HG03159 (cell line): ENCODE measurements around the gene SNTG2.
"Not testable (repeated sequence)": the region's sequence is repeated elsewhere in the genome, so short reads cannot be mapped to it uniquely, and the experiment has no call there.

ENCODE experiments used
- ATAC-seq: cut with Tn5 transposase; IDR thresholded peaks from one replicate; pipeline ENCODE4 v1.9.1; 2021; ENCODE audit warnings: mild to moderate bottlenecking, moderate library complexity; ENCODE audit not compliant: unreplicated experiment

SNTG2 gene

DNA sequence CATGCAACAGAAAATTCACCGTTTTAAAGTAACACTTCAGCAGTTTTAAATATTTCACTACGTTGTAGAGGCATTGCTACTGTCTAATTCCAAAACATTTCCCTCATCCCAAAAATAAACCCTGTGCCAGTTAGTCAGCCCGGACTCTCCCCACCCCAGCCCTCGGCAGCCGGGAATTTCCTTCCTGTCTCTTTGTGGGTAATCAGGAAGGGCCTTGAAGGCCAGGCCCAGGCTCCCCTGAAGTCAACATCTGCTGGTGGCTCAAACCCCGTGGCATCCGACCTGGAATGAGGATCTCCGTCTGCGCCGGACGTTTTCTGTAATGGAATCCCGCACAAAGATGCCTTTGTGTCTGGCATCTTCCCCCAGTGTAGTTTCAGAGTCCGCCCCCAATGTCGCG, 219.6 kb downstream of the SNTG2 start:
- ATAC-seq, result no peak

DNA sequence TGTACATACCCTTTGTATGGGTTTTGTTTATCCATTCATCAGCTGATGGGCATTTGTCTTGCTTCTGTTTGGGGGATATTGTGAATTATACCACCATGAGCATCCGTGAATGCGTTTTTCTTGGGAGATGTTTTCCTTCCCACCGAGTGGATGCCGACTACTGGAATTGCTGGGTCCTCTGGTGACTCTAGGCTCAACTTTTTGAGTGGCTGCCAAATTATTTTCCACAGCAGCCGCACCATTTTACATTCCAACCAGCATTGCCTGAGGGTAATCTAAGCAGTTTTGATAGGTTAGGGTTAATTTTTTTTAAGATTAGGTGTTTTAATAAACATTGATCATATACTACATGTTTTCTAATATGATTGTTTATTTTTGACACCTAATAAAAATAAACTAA, 220.1 kb downstream of the SNTG2 start:
- no peak for ATAC-seq

DNA sequence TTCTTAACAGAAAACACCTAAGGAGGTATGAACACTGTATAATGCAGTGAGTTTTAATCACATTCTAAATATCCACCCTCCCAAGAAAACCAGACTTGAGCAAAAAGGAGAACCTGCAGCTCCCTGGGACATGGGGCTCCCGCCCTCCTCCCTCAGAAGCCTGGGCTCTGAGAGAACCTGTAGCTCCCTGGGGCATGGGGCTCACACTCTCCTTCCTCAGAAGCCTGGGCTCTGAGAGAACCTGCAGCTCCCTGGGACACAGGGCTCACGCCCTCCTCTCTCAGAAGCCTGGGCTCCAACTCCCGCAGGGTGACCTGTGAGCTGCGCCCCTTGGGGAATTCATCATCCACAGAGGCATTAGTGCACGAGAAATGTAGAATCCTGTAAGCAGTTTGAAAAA, 222.9 kb downstream of the SNTG2 start:
- no peak for ATAC-seq

- ATAC-seq, result no peak
These were observed 231.2 kb downstream of the SNTG2 start for GRCh38 chr2:1181893-1182292.

DNA sequence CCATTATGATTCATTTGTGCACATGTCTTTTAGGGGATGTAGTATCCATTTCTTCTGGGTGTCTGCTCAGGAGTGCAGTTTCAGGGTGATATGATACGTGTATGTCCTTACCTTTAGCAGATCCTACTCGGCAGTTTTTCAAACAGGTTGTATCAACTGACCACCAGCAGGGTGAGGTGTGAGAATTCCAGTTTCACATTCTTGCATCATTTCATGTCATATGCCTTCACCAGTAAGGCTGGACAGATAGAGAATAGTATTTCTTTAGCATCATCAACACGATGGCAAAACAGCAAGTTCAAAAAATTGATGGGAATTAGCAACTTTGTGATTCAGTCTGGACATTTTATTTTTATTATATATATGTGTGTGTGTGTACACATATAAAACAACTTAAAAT, 232.7 kb downstream of the SNTG2 start:
- no peak for ATAC-seq

DNA sequence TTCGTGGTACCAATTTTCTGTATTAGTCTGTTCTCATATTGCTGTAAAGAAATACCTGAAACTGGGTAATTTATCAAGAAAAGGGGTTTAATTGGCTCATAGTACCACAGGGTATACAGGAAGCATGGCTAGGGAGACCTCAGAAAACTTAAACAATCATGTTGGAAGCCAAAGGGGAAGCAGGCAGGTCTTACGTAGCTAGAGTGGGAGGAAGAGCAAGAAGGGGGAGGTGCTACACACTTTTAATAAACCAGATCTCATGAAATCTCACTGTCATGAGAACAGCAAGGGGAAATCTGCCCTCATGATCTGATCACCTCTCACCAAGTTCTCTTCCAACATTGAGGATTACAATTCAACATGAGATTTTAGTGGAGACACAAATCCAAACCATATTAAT, 235.8 kb downstream of the SNTG2 start:
- ATAC-seq, result no peak

DNA sequence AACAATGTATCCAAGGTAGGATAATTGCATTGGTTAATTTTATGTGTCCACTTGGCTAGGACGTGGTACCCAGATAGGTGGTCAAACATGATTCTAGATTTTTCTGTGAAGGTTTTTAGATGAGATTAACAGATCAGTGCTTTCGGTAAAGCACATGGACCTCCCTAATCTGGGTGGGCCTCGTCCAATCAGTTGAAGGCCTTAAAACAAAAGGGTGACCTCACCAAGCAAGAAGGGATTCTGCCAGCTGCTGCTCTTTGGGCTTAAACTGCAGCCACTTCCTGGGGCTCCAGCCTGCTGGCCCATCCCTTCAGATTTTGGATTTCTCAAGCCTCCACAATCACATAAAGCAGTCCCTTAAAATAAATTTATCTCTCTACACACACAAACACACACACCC, 236.5 kb downstream of the SNTG2 start:
- no peak for ATAC-seq

GRCh38 chr2:1192121-1192520, 241.5 kb downstream of the SNTG2 start:
- no peak for ATAC-seq

- ATAC-seq, result no peak
These were observed 243.2 kb downstream of the SNTG2 start for GRCh38 chr2:1193801-1194200.

- no peak for ATAC-seq
These were observed 253.1 kb downstream of the SNTG2 start for GRCh38 chr2:1203772-1204171.

DNA sequence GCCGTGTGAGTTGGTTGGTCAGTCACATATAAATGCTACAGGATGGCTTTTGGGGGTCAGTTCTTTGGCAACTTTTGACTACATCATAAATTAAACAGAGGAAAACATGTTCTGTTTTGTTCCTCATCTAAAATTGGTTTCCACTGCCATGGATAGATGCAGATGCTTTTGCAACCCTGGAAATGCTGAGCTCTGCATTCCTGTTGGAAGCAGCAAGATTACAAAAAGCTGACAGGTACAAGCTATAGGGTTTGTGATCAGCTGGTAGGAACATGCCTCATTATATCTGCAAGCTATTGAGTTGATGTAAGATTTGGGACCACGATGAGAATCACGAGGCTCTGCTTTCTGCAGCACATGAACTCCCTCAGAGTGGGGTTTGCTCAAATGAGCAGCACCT, 255.2 kb downstream of the SNTG2 start:
- ATAC-seq, result no peak

DNA sequence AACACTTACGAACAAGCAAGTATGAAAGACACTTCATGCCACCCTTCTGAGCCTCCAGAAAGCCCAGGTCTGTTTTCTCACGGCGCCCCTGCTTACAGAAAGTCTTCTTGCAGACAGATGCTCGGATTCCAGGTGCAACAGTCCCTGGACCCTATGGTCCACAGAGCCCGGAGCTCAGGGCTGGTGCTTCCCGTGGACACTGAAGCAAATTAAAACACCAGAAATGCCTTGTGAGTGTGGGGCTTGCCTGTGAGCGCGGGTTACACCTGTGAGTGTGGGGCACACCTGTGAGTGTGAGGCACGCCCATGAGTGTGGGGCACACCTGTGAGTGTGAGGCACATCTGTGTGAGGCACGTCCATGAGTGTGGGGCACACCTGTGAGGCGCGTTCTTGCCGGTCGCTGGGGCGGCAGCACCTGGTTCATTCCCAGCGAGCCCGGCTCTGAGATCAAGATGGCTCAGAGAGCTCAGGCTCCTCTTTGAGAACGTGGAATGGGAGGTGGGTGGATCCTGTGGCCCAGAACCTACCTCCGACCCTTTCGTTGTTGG, 257.4 kb downstream of the SNTG2 start:
- no peak for ATAC-seq

- no peak for ATAC-seq
These were observed 257.9 kb downstream of the SNTG2 start for GRCh38 chr2:1208522-1208921.

DNA sequence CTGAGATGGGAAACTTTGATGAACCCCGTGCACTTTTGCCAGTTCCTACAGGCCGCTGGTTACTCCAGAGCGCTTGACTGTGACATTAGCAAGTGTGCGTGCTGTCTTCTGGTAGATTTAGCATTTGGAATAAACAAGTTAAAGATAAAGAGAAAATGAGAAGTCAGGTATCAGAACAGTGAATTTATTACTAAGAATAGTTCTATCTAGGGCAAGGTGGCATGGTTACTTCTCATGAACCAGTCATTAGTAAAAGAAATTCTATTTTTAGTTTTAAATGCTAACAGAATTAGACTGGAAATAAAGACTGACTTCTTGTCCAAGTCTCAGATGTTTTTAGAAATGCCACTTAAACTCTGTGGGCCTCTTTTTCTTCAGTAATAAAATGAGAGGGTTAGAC, 258.6 kb downstream of the SNTG2 start:
- ATAC-seq, result no peak

DNA sequence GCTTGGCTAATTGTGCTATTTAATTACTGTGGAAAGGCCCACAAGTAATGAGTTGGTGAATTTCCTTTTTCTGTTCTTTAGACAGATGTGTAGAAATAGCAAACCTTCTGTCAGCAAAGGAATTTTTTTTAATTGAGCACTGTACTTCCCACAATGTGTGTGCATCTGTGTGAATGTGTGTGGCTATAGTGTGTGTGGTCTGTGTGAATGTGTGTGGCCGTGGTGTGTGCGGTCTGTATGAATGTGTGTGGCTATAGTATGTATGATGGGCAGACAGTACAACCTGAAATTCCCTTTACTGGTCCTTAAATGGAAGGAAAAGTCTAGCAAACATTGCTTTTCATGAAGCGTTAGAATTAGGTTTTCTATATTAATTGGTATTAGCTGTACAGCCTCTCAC, 259.1 kb downstream of the SNTG2 start:
- no peak for ATAC-seq

DNA sequence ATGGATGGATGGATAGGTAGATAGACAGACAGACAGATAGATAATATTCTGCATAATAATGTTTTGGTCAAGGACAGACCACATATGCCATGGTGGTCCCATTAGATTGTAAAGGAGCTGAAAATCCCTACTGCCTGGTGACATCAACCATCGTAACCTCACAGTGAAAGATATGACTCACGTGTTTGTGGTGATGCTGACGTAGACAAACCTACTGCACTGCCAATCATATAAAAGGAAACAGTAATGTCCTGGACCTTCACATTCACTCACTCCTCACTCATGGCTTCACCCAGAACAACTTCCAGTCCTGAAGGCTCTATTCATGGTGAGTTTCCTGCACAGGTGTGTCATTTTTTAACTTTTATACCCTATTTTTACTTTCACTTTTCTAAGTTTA, 259.7 kb downstream of the SNTG2 start:
- no peak for ATAC-seq

GRCh38 chr2:1219901-1220573, 269.4 kb downstream of the SNTG2 start:
- no peak for ATAC-seq

GRCh38 chr2:1222056-1222455, 271.4 kb downstream of the SNTG2 start:
- no peak for ATAC-seq

DNA sequence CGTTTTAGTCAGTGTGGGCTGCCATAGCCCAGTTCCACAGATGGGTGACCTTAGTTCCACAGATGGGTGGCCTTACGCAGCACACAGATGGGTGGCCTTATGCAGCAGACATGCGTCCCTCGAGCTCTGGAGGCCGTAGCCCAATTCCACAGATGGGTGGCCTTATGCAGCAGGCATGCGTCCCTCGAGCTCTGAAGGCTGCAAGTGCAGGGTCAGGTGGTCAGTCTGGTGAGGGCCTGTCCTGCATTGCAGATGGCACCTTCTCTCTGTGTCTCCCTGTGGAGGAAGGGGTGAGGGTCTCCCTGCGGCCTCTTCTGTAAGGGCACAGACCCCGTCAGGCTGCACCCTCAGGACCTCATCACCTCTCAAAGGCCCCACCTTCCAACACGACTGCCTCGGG, 273.1 kb downstream of the SNTG2 start:
- no peak for ATAC-seq

DNA sequence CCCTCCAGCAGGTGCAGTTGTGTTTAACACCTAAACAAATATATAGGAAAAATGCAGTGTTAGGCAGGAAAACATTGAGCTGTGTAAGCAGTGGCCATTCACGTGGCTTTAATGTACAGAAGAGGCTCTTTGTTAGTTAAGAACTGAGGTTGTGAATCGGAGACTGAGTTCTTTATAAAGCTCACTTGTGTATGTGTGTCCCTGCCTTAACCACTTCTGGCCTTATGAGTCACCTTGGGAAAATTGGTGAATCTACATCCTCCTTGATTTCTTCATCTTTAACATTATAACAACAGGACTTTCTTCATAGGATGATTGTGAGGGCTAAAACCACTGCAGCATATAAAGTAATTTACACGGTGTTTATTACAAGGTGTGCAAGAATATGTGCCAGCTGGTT, 274.3 kb downstream of the SNTG2 start:
- ATAC-seq, result no peak

GRCh38 chr2:1226766-1227165, 276.1 kb downstream of the SNTG2 start:
- no peak for ATAC-seq

DNA sequence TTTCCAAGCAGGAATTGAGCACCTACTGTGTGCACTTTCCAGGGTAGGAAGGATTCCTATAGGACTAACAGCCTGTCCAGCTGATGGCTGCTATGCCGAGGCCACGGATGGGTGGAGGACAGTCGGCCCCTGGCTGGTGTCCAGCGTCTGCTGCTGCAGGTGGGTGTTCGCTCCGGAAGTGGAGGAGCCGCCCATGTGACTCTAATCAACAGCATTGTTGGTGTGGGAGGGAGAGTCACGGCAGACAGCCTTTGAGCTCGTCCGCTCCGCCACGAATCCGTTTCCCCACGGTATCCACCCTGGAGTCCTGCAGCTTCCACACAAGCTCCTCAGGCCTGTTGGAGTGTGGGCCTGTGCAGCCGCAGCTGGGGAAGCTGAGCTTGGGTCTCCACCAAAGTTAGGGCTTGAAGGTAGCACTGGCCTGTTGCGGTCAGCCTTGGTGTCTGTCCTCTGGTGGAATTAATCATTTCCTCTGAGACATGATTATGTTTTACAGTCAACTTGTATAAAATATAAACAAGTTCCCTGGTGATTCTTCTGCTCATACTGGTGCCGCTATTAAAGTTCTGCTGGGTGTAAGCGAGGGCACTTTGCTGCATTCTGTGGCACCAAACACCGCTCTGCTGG, 276.7 kb downstream of the SNTG2 start:
- ATAC-seq, result no peak

GRCh38 chr2:1229596-1229995, 278.9 kb downstream of the SNTG2 start:
- ATAC-seq, result not testable (repeated sequence)
